Measurements from ENCODE around the gene COL25A1. TPM values are rescaled to one million over a fixed set of nuclear protein-coding genes. Genes with fewer than 3 reads are reported as not detected.

The COL25A1 gene
- total RNA-seq, 4 donors from 2014 or later, result 7.1 to 21.3 (median 12.6) TPM

DNA sequence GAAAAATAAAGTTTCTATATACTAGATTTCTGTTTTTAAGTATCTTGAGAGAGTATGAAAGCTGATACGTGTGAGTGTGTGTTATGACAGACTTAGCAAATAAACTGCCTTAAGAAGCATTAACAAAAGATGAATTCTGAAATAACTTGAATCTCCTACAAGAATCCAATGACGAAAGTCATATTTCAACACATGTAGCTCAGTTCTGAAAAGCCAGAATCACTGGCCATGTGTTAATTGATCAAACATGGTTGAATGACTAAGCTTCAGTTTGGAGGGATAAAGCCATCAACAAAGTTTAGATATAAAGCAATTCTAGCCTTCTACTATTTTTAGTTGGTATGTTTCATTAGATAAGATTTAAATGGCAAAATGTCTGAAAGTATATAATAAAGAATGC is 451.1 kb downstream of the COL25A1 start:
- no peak for DNase-seq (ENCODE audit: low spot score)
- TF ChIP-seq, protein P1, sequence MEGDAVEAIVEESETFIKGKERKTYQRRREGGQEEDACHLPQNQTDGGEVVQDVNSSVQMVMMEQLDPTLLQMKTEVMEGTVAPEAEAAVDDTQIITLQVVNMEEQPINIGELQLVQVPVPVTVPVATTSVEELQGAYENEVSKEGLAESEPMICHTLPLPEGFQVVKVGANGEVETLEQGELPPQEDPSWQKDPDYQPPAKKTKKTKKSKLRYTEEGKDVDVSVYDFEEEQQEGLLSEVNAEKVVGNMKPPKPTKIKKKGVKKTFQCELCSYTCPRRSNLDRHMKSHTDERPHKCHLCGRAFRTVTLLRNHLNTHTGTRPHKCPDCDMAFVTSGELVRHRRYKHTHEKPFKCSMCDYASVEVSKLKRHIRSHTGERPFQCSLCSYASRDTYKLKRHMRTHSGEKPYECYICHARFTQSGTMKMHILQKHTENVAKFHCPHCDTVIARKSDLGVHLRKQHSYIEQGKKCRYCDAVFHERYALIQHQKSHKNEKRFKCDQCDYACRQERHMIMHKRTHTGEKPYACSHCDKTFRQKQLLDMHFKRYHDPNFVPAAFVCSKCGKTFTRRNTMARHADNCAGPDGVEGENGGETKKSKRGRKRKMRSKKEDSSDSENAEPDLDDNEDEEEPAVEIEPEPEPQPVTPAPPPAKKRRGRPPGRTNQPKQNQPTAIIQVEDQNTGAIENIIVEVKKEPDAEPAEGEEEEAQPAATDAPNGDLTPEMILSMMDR (IDR thresholded peaks at IDR 0.05), result no peak
- ATAC-seq (ENCODE audit: low FRiP score), result no peak

DNA sequence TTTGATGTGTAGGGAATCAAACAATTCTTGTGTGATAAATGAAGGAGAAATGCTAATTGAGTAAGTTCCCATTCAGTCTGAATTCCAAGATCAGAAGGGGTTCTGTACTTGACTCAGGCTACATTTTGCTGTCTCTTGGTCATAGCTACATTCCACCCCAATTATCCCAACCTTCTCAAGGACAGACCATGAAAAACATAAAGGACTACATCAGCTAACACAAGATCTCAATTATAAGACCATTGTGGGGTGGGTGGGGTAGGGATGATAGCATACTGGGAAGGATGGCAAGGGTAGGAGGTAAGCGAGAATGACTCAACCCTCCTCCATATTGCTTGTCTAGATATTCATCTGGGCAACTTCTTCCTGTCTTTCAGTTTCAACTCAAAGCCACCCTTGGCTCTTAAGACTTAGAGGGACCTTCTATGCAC is 452.2 kb downstream of the COL25A1 start:
- TF ChIP-seq, protein P1 (IDR thresholded peaks at IDR 0.05), result no peak
- DNase-seq (ENCODE audit: low spot score) (no peak), ATAC-seq (ENCODE audit: low FRiP score) (no peak)

DNA sequence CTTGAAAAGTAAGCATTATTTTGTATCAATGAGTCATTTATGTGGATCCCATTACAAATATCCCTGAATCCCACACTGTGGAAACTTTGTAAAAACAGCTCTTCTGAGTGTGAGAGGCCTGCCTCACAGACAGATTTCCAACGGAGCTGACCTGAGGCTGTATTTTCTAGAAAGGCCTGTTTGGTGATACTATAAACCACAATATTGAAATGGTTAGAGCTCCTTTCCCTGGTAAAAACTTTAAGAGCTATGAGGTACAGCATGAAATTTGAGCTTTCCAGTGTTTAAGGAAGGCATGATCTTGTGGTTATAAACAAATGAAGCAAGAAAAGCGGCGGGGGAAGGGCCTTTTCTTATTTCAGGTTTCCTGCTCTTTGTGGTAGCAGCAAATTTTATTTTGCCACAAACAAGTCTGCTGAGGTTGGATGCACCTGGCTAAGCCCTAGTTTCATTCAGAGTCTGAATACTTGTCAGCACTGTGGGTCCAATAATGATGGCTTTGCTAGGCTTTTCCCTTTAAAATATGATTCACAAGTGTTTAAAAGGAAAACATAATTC is 452.8 kb downstream of the COL25A1 start:
- TF ChIP-seq, protein P1 (IDR thresholded peaks at IDR 0.05), result no peak
- ATAC-seq (ENCODE audit: low FRiP score) (no peak), DNase-seq (ENCODE audit: low spot score) (no peak)

DNA sequence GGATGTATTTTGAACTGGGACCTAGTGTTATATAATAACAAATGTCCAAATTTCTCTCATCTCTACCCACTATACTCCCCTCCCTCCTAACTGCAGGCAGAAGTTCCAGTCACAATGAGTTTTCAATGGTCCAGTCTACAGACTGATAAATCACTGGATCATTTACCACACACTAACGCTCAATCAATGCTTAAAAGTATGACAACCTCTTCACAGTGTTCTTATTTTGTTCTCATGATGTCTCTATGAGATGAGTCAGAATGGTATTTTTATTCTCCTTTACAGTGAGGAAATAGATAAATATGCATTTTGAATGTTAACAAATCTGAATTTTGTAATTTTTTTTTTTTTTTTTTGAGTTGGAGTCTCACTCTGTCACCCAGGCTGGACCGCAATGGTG is 455.9 kb downstream of the COL25A1 start:
- ATAC-seq (ENCODE audit: low FRiP score), result no peak
- DNase-seq (ENCODE audit: low spot score), result no peak
- TF ChIP-seq, protein P1 (IDR thresholded peaks at IDR 0.05), result no peak

DNA sequence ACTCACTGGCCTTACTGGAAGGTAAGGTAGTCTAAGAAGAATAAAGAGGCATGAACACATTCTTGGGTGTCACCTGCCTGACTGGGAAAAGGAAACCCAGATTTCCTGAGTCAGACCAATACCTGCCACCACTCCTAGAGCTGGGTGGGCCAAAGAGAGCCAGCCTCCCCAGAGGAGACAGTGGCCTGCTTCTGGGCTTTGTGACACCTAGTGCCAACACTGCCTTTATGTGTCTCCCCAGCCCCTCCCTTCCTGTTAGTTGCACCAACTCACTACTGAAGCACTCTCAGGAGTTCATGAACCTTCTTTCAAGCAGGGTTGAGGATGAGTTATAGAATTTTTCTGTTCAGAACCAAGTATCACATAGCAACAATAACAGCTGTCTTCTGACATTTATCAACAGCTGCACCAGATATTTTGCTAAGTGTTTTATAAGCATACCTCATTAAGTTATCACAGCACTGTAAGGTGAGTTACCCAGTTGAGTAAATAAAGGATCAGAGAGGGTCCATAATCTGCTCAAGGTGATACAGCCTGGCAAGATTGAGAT is 462.0 kb downstream of the COL25A1 start:
- DNase-seq (ENCODE audit: low spot score), result no peak

DNA sequence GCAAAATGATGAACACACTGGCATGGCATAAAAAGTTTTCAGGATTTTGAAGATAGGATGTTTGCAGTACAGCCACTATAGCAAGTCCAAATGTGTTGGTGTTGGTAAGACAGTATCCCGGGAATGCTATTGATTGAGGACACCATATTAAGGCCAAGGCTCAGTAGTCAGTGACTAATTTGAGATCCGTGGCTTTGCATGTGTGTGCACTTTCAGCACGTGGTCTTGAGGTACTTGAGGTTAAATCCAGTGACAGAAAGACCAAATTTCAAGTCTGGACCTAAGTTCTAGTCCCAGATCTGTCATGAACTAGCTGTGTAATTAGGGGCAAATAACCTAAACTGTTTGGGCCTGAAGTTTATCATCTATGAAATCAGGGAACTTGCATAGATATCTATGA is 463.1 kb downstream of the COL25A1 start:
- TF ChIP-seq, protein P1 (IDR thresholded peaks at IDR 0.05), result no peak
- ATAC-seq (ENCODE audit: low FRiP score), result no peak
- DNase-seq (ENCODE audit: low spot score), result no peak

More for the DNA sequence above, 462.0 kb downstream of the COL25A1 start:
- TF ChIP-seq, protein P1 (IDR thresholded peaks at IDR 0.05), result no peak
- ATAC-seq (ENCODE audit: low FRiP score), result no peak

DNA sequence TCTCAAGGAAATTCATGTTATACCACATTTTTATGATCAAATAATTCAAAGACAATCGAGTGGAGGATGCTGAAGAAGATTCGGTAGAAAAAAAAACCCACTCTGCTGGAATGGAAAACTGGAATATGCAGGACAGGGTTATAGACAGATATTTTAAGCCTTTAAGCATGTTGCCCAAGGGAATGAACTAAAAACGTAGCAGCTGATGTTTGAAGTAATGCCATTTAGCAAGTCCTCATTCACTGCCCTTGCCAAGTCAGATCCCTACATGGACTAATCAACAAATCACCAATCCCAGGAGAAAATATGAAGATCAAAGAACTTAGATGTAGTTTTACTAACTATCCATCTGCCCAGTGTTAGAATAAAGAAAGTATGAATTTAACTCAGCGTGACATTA is 464.0 kb downstream of the COL25A1 start:
- DNase-seq (ENCODE audit: low spot score) (no peak), ATAC-seq (ENCODE audit: low FRiP score) (no peak)
- TF ChIP-seq, protein P1 (IDR thresholded peaks at IDR 0.05), result no peak
